ENCODE results near the gene B4GALNT2.

GRCh38 chr17:49224997-49225337 lies 92.4 kb downstream of the B4GALNT2 start:
- TF ChIP-seq EZH2 (IDR thresholded peaks at IDR 0.05; ENCODE audit: borderline replicate concordance, insufficient read depth, low read depth, low read length, poor library complexity, severe bottlenecking), result no peak
- TF ChIP-seq, protein P1, sequence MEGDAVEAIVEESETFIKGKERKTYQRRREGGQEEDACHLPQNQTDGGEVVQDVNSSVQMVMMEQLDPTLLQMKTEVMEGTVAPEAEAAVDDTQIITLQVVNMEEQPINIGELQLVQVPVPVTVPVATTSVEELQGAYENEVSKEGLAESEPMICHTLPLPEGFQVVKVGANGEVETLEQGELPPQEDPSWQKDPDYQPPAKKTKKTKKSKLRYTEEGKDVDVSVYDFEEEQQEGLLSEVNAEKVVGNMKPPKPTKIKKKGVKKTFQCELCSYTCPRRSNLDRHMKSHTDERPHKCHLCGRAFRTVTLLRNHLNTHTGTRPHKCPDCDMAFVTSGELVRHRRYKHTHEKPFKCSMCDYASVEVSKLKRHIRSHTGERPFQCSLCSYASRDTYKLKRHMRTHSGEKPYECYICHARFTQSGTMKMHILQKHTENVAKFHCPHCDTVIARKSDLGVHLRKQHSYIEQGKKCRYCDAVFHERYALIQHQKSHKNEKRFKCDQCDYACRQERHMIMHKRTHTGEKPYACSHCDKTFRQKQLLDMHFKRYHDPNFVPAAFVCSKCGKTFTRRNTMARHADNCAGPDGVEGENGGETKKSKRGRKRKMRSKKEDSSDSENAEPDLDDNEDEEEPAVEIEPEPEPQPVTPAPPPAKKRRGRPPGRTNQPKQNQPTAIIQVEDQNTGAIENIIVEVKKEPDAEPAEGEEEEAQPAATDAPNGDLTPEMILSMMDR (IDR thresholded peaks at IDR 0.05), result no peak
